IPS DF 19.7 (cell line): ENCODE measurements around the gene TRABD.

Source experiments
- DNase-seq: peaks from one replicate; pipeline ENCODE4 v3.0.0-alpha.2; 2013; ENCODE audit warnings: low read depth, low spot score

TRABD gene

DNA sequence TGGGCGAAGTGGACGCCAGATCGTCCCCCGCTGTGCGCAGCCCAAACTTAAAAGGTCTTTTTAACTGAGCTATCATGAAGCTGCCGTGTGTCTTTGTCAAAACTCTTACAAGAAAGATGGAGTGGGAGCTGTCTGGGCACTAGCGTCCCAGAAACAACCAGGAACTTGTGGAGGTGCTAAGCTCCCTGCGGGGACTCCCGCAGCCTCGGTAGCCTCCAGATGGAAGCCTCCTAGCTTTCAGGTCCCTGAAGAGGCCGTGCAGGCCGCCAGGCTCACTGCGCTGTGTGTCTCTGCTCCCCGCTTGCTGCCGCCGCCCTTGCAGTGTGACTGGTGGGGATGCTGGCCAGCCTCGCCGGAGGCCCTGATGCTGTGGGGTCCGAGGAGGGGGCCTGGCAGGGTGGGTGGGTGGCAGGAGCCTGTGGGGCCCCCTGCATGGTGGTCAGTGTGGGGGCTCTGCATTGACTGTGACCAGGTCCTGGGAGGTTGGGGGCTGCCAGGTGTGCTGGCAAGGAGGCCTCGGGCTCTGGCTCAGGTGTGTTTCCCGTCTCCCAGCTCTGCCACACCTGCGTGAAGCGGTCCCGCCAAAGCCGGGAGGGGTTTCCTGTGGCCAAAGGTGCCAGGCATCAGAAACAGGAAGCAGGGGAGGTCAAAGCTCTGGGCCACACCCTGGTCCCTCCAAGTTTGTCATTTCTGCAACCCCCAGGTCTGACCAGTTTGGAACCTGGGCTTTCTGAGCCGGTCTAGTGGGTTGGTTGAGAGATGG, 1.2 kb downstream of the TRABD start:
- no peak for DNase-seq

DNA sequence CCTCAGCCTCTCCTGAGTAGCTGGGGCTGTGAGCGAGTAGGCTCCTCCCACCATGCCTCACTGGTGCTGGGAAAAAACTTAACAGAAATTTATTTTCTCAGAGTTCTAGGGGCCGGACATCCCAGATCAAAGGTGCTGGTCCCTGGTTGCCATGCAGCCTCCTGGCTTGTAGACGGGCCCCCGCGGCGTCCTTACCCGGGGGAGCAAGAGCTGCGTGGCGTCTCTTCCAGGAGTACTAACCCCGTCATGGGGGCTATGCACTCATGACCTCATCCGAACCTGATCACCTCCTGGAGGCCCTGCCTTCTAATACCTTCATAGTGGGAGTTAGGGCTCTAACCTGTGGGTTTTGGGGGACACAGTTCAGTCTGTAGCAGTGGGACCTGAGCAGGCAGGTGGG, 2.6 kb downstream of the TRABD start:
- DNase-seq, result no peak

DNA sequence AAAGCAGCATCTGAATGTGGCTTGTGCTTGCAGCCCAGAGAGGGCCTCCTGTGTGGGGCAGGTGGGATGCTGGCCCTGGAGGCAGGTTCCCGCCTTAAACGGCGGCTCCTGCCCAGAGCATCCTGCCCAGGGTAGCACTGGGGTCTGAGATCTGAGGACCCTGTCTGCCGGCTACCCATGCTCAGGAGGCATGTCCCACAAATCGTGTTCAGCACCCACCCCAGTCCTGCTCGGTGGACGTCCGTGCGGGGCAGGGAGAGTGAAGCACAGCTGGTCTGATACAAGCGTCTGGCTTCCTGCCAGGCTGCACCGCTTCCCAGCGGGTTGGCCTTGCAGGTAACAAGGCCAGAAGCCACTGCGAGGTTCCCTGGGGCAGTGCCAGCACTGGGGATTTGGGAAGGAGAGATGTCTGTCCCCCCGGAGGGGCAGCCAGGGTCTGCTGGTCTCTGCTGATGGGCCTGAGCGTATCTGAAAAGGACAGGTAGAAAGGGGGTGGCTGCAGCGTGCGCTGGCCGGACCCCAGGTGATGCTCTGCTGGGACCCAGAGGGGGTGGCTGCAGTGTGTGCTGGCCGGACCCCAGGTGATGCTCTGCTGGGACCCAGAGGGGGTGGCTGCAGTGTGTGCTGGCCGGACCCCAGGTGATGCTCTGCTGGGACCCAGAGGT, 3.6 kb downstream of the TRABD start:
- no peak for DNase-seq

DNA sequence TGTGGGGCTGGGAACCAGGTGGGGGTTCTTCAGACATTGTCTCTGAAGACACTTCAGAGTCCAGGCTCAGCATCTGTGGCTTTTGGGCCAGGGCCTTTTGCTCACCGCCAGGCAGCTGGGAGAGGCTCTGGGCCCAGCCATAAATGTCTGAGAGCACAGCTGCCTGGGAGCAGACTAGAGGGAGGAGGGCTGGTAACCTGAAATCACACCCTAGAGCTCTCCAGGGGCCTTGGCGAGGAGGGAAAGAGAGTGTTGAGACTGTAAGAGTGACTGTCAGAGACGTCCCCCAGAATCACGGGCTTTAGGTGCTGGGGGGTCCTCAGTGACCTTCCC, 4.1 kb downstream of the TRABD start:
- DNase-seq, result no peak

DNA sequence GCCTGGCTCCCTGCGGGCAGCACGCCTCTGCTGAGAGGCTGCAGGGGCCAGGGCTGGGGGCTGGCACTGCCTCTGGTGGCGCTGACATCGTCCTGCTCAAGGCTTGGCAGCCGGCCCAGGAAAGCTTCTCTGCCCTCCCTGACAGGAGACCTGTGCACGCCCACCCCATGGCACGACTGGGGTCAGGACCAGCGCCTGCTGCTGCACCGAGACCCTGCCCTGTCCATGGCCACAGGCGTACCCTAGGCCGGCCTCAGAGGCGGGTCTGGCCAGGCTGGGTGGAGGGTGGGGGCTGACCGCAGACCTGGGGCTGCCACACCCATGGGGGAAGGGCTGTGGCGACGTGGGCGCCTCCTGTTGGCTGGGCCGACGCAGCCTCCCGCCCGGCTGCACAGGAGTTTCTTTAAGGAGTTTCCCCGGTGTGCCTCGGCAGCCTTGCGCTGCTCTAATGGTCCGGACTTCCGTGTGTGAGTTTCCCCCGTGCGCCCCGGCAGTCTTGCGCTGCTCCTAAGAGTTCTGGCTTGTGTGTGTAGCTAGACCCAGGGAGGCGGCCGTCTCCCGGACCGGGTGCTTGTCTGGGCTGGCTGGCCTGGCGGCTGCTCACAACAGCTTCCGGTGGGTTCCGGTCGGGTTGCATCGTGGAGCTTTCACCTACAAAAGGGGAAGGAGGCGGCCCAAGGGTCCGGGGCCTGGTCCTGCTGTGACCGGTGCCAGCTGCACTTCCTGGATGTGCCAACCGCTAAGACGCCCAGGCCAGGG, 4.6 kb downstream of the TRABD start:
- DNase-seq, result no peak

DNA sequence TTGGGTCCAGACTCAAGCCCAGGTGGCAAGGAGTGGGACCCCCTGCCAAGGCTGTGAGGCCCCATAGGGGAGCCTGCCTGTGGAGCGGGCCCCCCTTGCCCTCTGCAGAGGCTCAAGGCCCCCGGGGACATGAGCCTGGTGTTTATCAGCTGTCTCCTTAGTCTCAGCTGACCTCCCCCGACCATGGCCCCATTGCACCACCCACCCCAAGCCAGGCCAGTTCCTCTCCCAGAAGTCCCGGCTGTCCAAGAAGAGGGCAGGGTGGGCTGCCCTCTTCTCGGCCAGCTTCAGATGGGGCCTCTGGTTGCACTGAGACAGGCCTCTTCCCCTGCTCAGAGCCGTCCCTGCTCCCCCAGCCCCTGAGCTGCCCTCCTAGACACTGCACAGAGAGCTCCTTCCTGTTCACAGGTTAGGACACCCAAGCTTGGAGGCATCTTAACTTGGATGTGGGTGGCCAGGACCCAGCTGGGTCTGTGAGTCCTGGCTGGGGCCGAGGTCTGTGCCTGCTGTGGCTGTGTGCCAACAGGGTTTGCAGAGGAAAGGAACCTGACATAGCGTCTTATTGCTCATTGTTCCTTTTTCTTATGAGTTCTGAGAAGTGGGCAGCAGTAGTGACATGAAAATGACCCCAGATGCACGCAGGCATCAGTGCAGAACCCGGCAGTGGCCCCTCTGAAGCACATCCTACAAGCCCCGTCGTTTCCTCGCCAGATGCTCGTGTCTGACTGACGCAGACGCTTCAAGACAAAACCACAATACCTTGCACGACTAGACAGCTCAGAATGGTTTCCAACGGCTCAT, 5.4 kb downstream of the TRABD start:
- DNase-seq, result no peak

DNA sequence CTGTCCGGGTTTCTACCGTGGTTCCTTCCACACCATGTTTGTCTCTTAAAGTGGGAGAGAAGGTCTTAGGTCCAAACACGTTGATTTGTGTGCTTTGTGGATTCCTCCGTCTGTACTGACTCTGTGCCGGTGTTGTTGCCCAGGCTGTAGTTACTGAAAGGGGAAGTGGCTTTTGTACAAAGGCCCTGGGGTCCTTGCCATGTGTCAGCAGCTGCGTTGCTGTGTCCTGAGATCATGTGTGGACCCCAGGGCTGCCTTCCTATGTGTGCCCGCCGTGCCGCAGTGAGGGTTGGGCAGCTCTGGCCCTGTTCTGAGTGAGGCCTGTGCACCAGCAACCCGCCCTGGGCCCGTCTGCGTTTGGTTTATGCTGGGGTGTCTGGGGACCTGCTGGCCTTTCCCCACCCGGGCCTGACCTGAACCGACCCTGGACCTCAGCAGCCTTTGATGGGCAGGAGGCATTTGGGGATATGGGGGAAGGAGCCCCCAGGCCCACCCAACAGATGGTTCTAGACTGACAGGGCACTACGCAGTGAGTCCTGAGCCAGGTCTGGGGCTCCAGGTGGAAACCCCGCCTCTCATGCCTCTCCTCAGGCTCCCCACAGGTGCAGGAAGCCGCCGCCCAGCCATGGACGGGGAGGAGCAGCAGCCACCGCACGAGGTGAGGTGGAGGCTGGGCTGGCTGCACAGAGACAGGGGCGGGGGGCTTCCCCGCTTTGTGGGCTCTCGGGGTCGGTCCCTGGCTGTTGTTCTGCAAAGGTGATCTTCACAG, 6.9 kb downstream of the TRABD start:
- no peak for DNase-seq

DNA sequence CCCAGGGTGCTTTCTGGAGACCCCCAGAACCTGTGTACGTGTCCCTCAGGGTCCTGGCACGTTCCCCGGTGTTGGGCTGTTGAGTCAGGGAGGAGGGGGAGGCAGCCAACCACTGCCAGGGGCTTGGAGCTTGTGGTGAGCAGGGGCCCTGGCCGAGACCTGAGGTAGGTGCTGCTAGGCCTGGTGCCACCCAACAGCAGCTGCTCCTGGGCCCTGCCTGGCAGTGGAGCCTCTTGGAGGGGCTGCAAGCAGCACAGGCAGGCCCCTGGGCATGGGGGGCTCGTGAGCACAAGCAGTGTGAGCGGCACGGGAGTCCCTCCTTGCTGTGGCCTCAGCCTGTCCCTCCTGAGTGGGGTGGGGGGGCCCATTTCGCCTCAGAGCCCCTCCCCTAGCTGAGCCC, 7.9 kb downstream of the TRABD start:
- DNase-seq, result no peak

DNA sequence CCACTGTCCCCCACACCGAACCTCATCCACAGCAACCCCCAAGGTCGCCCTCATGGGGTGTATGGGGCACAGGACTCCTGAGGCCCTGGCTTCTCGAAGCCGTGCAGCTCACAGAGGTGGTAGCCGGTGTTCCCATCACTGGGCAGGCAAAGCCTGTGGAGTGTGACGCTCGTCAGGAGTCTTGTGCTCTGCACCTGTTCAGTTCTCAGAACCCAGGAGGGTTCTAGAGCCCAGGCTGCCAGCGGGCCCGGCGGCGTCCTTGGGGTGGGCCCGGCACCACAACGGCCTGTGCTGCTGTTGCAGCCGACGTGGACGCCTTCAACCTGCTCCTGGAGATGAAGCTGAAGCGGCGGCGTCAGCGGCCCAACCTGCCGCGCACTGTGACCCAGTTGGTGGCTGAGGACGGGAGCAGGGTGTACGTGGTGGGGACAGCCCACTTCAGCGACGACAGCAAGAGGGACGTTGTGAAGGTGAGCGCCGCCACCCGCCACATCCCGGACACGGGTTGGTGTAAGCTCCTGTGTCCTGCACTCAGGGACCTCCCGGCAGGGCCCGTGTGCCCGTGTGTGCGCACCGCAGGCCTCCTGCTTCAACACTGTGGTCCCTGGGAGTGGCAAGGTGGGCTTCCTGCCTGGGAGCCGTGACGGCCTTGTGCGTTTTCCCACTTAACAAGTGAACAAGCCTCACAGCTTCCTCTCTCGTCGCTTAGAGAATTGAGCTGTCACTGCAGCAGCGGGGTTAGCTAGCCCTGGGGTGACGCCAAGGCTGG, 8.5 kb downstream of the TRABD start:
- no peak for DNase-seq

DNA sequence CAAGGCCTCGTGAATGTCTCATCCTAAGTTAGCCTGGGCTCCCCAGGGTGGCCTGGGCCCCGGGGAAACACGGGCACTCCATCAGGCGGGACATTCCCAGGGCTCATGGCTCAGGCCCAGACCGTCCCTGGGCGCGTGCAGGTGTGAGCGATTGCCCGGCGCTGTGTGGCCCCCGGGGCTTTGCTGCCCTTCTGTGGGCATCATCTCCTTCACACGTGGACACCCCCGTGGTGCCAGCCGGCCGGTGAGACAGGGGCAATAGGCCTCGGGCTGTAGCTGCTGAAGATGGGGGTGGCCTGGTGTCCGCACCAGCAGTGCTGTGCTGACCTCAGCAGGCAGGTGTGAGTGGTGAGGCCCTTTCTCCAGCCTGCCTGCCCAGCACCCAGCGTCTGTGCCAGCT, 10.5 kb downstream of the TRABD start:
- DNase-seq, result no peak

DNA sequence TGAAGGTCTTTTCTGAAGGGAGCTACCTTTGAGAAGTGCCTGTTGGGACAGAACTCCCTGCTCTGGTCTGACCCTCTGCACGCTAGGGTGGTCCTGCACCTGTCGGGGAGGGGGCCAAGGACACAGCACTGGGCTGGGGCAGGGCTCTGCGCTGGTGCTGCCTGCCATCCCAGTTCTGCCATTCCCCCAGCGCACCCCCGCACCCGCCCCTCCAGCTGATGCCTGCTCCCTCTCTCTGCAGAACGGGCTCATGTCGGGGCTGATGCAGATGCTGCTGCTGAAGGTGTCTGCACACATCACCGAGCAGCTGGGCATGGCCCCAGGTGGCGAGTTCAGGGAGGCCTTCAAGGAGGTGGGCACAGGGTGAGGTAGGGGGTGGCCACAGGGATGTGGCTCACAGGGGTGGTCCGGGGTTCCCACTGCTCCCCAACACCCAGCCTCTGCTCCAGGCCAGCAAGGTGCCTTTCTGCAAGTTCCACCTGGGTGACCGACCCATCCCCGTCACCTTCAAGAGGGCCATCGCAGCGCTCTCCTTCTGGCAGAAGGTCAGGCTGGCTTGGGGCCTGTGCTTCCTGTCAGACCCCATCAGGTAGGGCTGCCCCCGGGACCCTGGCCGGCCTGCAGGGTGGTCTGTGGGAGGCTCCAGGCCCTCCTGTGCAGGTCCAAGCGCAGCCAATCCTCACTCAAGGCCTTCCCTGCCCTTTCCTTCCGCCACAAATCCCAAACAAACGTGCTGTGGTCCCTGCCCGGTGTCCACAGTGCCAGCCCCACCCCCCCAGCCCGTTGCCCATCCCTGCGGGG, 11.5 kb downstream of the TRABD start:
- no peak for DNase-seq

DNA sequence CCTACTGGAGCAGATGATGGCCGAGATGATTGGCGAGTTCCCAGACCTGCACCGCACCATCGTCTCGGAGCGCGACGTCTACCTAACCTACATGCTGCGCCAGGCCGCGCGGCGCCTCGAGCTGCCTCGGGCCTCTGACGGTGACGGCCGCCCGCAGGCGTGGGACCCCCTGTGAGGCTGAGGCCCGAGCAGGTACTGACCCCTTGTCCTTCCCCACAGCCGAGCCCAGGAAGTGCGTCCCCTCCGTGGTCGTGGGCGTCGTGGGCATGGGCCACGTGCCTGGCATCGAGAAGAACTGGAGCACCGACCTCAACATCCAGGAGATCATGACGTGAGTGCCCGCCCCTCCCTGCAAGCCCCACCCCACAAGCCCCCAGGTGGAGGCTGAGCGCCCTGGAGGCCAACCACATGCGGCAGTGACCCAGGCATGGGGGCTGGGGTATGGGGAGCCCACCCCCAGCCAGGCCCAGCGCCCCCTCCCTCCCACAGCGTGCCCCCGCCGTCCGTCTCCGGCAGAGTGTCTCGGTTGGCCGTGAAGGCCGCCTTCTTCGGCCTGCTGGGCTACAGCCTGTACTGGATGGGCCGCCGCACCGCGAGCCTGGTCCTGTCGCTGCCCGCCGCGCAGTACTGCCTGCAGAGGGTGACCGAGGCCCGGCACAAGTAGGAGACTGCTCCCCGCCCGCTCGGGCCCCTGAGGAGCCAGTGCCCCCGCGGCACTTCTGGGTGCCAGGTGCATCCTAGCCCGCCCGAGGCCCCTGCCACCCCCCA, 12.3 kb downstream of the TRABD start:
- DNase-seq, result no peak

DNA sequence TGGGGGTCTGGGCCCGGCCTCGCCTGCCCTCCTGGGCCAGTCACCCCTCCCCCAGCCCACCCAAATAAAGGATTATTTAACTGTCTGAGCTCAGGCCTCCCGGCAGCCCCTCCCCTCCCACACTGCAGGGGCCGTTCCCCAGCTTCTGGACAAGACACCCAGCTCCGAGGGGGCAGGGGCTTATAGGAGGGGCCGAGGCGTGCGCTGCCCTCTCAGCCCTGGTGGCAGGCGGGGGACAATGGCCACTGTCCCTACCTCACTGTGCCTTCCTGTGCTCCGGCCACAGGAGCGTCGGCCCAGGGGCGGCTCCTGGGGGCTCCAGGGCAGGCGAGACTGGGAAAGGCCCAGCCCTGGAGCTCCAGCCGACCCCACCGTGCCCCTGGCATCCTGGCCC, 12.9 kb downstream of the TRABD start:
- no peak for DNase-seq

DNA sequence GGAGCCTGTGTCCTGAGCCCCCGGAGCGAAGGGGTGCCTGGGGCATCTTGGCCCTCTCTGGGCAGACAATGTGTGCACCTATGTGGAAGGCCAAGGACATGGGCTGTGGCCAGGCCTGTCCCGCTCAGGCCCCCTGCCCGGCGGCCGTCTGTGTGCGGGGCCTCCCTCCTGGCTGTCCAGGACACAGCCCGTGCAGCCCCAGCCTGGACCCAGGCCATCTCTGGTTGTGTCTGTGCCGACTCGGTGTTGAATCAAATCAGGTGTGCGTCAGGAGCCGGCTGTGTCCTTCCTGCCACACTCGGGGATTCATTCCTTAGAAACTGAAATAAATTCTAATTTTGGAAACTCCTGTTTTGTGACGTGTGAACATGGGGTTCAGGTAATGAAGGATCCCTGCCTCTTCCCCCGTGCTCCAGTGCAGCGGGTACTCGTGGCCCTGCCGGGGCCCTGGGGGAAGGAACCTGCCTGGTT, 13.6 kb downstream of the TRABD start:
- no peak for DNase-seq

DNA sequence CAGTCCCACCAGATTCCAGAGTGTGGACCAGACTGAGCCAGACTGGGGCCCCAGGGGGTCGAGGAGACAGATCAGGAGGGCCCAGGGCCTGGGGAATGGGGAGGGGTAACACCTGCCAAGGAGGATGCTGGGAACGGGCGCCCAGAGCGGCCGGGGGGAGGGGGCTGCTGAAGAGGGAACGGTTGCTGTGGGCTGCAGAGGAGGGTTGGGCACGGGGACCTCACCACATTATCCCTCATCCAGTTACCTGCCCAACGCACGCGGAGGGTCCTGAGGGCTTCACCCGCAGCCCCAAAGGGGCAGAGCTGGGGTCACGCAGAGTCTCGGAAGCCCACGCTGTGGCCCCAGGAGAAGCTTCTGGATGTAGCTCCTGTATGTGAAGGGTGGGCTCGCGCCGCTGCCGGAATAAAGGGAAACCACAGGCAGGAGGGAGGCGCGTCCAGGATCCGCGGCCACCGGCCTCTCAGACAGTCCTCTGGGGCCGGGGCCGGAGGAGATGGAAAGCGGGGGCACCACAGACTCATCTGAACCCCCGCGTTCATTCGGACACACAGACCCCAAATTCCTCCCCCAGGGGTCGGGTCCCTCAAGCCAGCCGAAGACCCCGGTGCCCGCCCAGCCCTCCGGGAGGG, 14.2 kb downstream of the TRABD start:
- DNase-seq, result no peak

DNA sequence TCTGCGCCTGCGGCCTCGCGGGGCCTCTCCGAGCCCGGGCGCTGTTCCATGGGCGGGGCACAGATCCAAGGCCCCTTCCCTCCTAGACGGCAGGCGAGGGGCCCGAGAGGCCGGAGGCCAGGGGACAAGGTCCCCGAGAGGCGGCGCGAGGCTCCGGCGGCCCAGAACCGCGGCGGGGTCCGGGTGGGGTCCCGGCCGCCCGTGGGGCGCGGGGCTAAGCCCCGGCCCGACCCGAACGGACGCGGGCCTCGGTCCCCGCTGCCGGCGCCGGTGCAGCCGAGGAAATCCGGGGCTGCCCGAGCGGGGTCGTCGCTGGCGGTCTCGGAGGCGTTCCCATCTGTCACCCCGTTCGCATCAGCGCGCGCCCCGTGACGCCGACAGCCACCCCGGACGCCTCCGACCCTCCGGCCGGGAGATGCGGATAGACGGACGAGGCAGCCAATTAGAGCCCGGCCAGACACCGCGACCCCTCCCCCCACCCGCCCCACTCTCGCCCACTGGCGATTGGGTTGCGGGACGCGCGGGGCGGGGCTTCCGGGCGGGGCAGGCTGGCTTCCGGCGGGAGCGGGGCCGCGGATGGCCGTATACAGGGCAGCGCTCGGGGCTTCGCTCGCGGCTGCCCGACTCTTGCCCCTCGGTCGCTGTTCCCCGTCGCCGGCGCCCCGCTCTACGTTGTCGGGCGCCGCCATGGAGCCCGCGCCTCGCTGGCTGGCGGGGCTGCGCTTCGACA, 14.9 kb downstream of the TRABD start, which contains the start of gene SELENOO:
TSS of gene SELENOO (plus strand) at position 551 of the 730 bp plus-strand sequence. CDS start at position 577, 26 bp downstream.
- DNase-seq, result no peak
